HG03175 (cell line): ENCODE data around the gene NOVA2.
"Not testable (repeated sequence)": the region's sequence is repeated elsewhere in the genome, so short reads cannot be mapped to it uniquely, and the experiment has no call there.

Experiments
- ATAC-seq: cut with Tn5 transposase; IDR thresholded peaks from one replicate; pipeline ENCODE4 v1.9.1; 2021; ENCODE audit warnings: mild to moderate bottlenecking, moderate library complexity; ENCODE audit not compliant: unreplicated experiment

Gene NOVA2

GRCh38 chr19:45899253-45899652 lies 74.4 kb downstream of the NOVA2 start:
- ATAC-seq: no peak

GRCh38 chr19:45897261-45897812 lies 76.3 kb downstream of the NOVA2 start:
- no peak for ATAC-seq

GRCh38 chr19:45895983-45896599 lies 77.6 kb downstream of the NOVA2 start:
- not testable (repeated sequence) for ATAC-seq

GRCh38 chr19:45895519-45895972 lies 78.1 kb downstream of the NOVA2 start:
- ATAC-seq: no peak

GRCh38 chr19:45890877-45891276 lies 82.8 kb downstream of the NOVA2 start:
- no peak for ATAC-seq

GRCh38 chr19:45889210-45889885 lies 84.3 kb downstream of the NOVA2 start:
- ATAC-seq: no peak

GRCh38 chr19:45887200-45887710 lies 86.4 kb downstream of the NOVA2 start:
- ATAC-seq: no peak

GRCh38 chr19:45886427-45887199 lies 87.1 kb downstream of the NOVA2 start:
- ATAC-seq: peak; percentile 50

- peak; percentile 47 for ATAC-seq
These were observed 87.9 kb downstream of the NOVA2 start, which contains the start of gene IRF2BP1 for GRCh38 chr19:45885556-45886426. TSS of gene IRF2BP1 (minus strand) at chr19:45886141. CDS start at chr19:45885774, 367 bp downstream.

GRCh38 chr19:45884682-45885555 lies 88.7 kb downstream of the NOVA2 start:
- ATAC-seq: no peak

- ATAC-seq: no peak
These were observed 89.6 kb downstream of the NOVA2 start for GRCh38 chr19:45883881-45884681.
